ENCODE results near the gene TNIP3.

TNIP3 gene

GRCh38 chr4:121138039-121138825 lies 25.9 kb downstream of the TNIP3 start:
- no peak overlapping the region for H3K27ac ChIP-seq
- TF ChIP-seq ZFX (IDR thresholded peaks at IDR 0.05; ENCODE audit: borderline replicate concordance) (no peak), CTCF (IDR thresholded peaks at IDR 0.05) (no peak)

- TF ChIP-seq CTCF (IDR thresholded peaks at IDR 0.05) (no peak), ZFX (IDR thresholded peaks at IDR 0.05; ENCODE audit: borderline replicate concordance) (no peak)
- H3K27ac ChIP-seq = no peak overlapping the region
These were observed 33.8 kb downstream of the TNIP3 start for GRCh38 chr4:121130326-121130660.

GRCh38 chr4:121129606-121130325 lies 34.4 kb downstream of the TNIP3 start:
- TF ChIP-seq CTCF (IDR thresholded peaks at IDR 0.05) (no peak), ZFX (IDR thresholded peaks at IDR 0.05; ENCODE audit: borderline replicate concordance) (no peak)
- H3K27ac ChIP-seq = no peak overlapping the region

- TF ChIP-seq ZFX (IDR thresholded peaks at IDR 0.05; ENCODE audit: borderline replicate concordance) (no peak), CTCF (IDR thresholded peaks at IDR 0.05) (no peak)
- no peak overlapping the region for H3K27ac ChIP-seq
These were observed 37.0 kb downstream of the TNIP3 start for GRCh38 chr4:121127100-121127499.

GRCh38 chr4:121126449-121127006 lies 37.6 kb downstream of the TNIP3 start:
- TF ChIP-seq CTCF (IDR thresholded peaks at IDR 0.05) (no peak), ZFX (IDR thresholded peaks at IDR 0.05; ENCODE audit: borderline replicate concordance) (no peak)
- no peak overlapping the region for H3K27ac ChIP-seq

- H3K27ac ChIP-seq = no peak overlapping the region
- no peak for TF ChIP-seq ZFX (IDR thresholded peaks at IDR 0.05; ENCODE audit: borderline replicate concordance)
These were observed 38.6 kb downstream of the TNIP3 start for GRCh38 chr4:121125498-121125885.

- TF ChIP-seq ZFX (IDR thresholded peaks at IDR 0.05; ENCODE audit: borderline replicate concordance) = no peak
- H3K27ac ChIP-seq = no peak overlapping the region
These were observed 41.5 kb downstream of the TNIP3 start for GRCh38 chr4:121122661-121123060.

GRCh38 chr4:121119715-121120114 lies 44.4 kb downstream of the TNIP3 start:
- no peak overlapping the region for H3K27ac ChIP-seq
- TF ChIP-seq CTCF (IDR thresholded peaks at IDR 0.05) (no peak), ZFX (IDR thresholded peaks at IDR 0.05; ENCODE audit: borderline replicate concordance) (no peak)

Data from 22Rv1 (cell line).